ENCODE measurements around the gene CST5. TPM values are rescaled to one million over a fixed set of nuclear protein-coding genes. Genes with fewer than 3 reads are reported as not detected.

The CST5 gene
- total RNA-seq, 2 experiments from 2014 or later, result not detected

DNA sequence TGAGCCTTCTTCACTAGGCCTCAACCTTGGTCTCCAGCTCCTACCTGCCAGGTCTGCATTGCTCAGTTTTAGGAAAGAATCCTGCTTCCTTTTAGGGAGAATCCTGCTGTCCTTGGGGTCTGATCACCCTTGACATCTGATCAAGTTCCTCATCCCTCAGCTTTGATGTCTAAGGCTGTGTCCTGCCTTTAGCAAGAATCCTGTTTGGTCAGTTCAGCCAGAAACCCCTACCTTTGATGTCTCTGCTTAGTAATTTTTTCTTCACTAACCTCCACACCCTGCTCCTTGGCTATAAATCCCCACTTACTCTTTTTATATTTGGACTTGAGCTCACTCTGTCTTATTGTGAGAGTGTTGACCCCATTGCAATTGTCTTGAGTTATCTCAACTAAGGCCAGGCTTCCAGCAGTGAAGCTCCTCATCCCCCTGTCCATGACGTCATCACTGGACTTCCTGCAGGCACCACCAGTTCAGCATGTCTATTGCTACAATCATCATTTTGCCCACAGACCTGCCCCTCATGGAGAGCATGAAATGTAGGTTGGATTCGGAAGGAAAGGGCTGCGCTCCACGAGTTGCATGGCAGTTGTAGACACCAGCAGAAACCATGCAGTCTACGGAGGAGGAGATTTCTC lies 4.7 kb upstream of the CST5 start:
- no peaks in the 10 kb centered on the region for H3K9me2 ChIP-seq (ENCODE audit: insufficient read depth, low read length)
- BruUV-seq (replicated peaks), result no TSS peak
- no peaks in the 10 kb centered on the region for H3K79me2 ChIP-seq (ENCODE audit: insufficient read depth, low read depth, low read length)
- ChIA-PET CTCF (ENCODE audit: unreplicated experiment) (no interaction called here), POLR2A (no interaction called here)
- H3K27ac ChIP-seq (ENCODE audit: low read depth, low read length, poor library complexity, severe bottlenecking), result no peak overlapping the region
- H3K4me3 ChIP-seq (ENCODE audit: low read depth, low read length, poor library complexity, severe bottlenecking), result no peak overlapping the region
- H2AFZ ChIP-seq (ENCODE audit: low read length), result no peak overlapping the region
- no peaks in the 10 kb centered on the region for H3K36me3 ChIP-seq (ENCODE audit: insufficient read depth, low read length)
- H3K9me3 ChIP-seq (ENCODE audit: low read length), result no peaks in the 10 kb centered on the region
- no peak overlapping the region for H3K4me2 ChIP-seq (ENCODE audit: low read length)
- H3K4me1 ChIP-seq (ENCODE audit: insufficient read depth, low read length, poor library complexity, severe bottlenecking), result no peaks in the 10 kb centered on the region
- DNase-seq (ENCODE audit: low spot score), result no peak
- no peaks in the 10 kb centered on the region for H4K20me1 ChIP-seq (ENCODE audit: insufficient read depth, low read length)
- TF ChIP-seq EZH2phosphoT487 (IDR thresholded peaks at IDR 0.05; ENCODE audit: borderline replicate concordance, low read depth, low read length), result no peak
- TF ChIP-seq, protein P1, sequence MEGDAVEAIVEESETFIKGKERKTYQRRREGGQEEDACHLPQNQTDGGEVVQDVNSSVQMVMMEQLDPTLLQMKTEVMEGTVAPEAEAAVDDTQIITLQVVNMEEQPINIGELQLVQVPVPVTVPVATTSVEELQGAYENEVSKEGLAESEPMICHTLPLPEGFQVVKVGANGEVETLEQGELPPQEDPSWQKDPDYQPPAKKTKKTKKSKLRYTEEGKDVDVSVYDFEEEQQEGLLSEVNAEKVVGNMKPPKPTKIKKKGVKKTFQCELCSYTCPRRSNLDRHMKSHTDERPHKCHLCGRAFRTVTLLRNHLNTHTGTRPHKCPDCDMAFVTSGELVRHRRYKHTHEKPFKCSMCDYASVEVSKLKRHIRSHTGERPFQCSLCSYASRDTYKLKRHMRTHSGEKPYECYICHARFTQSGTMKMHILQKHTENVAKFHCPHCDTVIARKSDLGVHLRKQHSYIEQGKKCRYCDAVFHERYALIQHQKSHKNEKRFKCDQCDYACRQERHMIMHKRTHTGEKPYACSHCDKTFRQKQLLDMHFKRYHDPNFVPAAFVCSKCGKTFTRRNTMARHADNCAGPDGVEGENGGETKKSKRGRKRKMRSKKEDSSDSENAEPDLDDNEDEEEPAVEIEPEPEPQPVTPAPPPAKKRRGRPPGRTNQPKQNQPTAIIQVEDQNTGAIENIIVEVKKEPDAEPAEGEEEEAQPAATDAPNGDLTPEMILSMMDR (conservative IDR thresholded peaks at IDR 0.05; ENCODE audit: low read length), result no peak
- intact Hi-C loops (cut with micrococcal nuclease; ENCODE audit: unreplicated experiment), result no loop called here

DNA sequence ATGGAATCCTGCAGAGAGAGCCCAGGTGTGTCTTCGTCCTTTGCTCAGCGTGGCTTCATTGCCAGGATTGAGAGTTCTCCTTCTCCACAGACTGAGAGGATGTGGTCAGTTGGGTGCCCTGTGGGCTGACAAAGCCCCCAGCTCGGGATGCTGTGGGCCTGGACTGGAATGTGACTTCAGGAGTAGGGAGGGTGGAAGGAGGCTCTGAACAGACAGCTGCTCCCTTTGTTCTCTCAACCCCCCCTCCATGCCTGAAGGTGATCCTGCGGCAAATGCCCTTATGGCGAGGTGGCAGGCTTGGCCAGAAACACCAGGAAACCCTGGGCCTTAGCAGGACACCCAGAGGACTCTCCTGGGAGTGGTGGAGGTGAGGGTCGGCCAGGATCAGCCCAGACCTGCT lies 1.8 kb upstream of the CST5 start:
- Histone ChIP-seq H3K4me1 (ENCODE audit: insufficient read depth, low read length, poor library complexity, severe bottlenecking) (no peaks in the 10 kb centered on the region), H3K79me2 (ENCODE audit: insufficient read depth, low read depth, low read length) (no peaks in the 10 kb centered on the region), H3K9me2 (ENCODE audit: insufficient read depth, low read length) (no peaks in the 10 kb centered on the region), H3K9me3 (ENCODE audit: low read length) (no peaks in the 10 kb centered on the region), H3K36me3 (ENCODE audit: insufficient read depth, low read length) (no peaks in the 10 kb centered on the region), H2AFZ (ENCODE audit: low read length) (no peak overlapping the region), H3K4me3 (ENCODE audit: low read depth, low read length, poor library complexity, severe bottlenecking) (no peak overlapping the region), H3K4me2 (ENCODE audit: low read length) (no peak overlapping the region), H3K27ac (ENCODE audit: low read depth, low read length, poor library complexity, severe bottlenecking) (no peak overlapping the region), H4K20me1 (ENCODE audit: insufficient read depth, low read length) (no peaks in the 10 kb centered on the region)
- no peak for DNase-seq (ENCODE audit: low spot score)
- TF ChIP-seq EZH2phosphoT487 (IDR thresholded peaks at IDR 0.05; ENCODE audit: borderline replicate concordance, low read depth, low read length), result no peak
- TF ChIP-seq, protein P1 (conservative IDR thresholded peaks at IDR 0.05; ENCODE audit: low read length), result no peak
- intact Hi-C loops (cut with micrococcal nuclease; ENCODE audit: unreplicated experiment), result no loop called here
- ChIA-PET POLR2A (no interaction called here), CTCF (ENCODE audit: unreplicated experiment) (no interaction called here)
- no TSS peak for BruUV-seq (replicated peaks)

DNA sequence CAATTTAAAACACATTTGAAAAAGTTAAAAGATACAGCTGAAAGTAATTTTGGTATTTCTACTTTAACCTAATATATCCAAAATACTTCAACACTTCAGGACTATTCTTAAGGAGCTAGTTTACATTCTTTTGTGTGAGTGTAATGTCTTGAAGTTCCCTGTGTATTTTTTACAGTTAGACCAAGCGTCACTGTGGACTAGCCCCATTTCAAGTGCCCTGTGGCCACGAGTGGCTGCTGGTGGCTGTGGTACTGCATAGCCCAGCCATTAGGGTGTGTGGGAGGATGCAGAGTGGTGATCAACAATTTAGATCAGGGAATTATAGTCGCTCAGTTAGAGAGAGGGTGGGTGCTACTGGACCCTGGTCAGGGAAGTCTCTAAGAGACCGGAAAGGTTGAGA lies 869 bp upstream of the CST5 start:
- CTCF ChIA-PET (ENCODE audit: unreplicated experiment), result no interaction called here

More for the DNA sequence above, 869 bp upstream of the CST5 start:
- no peak overlapping the region for H3K27ac ChIP-seq (ENCODE audit: low read depth, low read length, poor library complexity, severe bottlenecking)
- no peak overlapping the region for H2AFZ ChIP-seq (ENCODE audit: low read length)
- no peaks in the 10 kb centered on the region for H3K9me2 ChIP-seq (ENCODE audit: insufficient read depth, low read length)
- H3K4me3 ChIP-seq (ENCODE audit: low read depth, low read length, poor library complexity, severe bottlenecking), result no peak overlapping the region
- TF ChIP-seq EZH2phosphoT487 (IDR thresholded peaks at IDR 0.05; ENCODE audit: borderline replicate concordance, low read depth, low read length), result no peak
- TF ChIP-seq, protein P1 (conservative IDR thresholded peaks at IDR 0.05; ENCODE audit: low read length), result no peak
- intact Hi-C loops (cut with micrococcal nuclease; ENCODE audit: unreplicated experiment), result no loop called here
- no peaks in the 10 kb centered on the region for H4K20me1 ChIP-seq (ENCODE audit: insufficient read depth, low read length)
- DNase-seq (ENCODE audit: low spot score), result no peak
- H3K36me3 ChIP-seq (ENCODE audit: insufficient read depth, low read length), result no peaks in the 10 kb centered on the region
- BruUV-seq (replicated peaks), result no TSS peak
- POLR2A ChIA-PET, result no interaction called here
- H3K9me3 ChIP-seq (ENCODE audit: low read length), result no peaks in the 10 kb centered on the region
- H3K4me2 ChIP-seq (ENCODE audit: low read length), result no peak overlapping the region
- no peaks in the 10 kb centered on the region for H3K79me2 ChIP-seq (ENCODE audit: insufficient read depth, low read depth, low read length)
- no peaks in the 10 kb centered on the region for H3K4me1 ChIP-seq (ENCODE audit: insufficient read depth, low read length, poor library complexity, severe bottlenecking)

Measured in OCI-LY7 (cell line).